LNCaP clone FGC (cell line): ENCODE results near the gene DLGAP1.

ENCODE experiments used
- DNase-seq: peaks from one replicate; pipeline ENCODE4 v3.0.0-alpha.2; 2011; ENCODE audit warnings: low read depth
- H3K4me3 ChIP-seq: 2 replicates; pipeline ENCODE4 v1.5.1; 2011; ENCODE audit warnings: mild to moderate bottlenecking, low read depth, low read length, control low read depth
- CTCF ChIP-seq: IDR thresholded peaks from 2 replicates; pipeline ENCODE4 v1.5.1; 2012; ENCODE audit warnings: mild to moderate bottlenecking; ENCODE audit not compliant: control insufficient read depth, insufficient read depth; ENCODE audit errors: extremely low read depth

Gene DLGAP1

GRCh38 chr18:3578621-3579020 lies 876.5 kb downstream of the DLGAP1 start:
- no peak for DNase-seq
- H3K4me3 ChIP-seq = no peak overlapping the region
- no peak for TF ChIP-seq CTCF

GRCh38 chr18:3577281-3577855 lies 877.7 kb downstream of the DLGAP1 start:
- TF ChIP-seq CTCF = no peak

GRCh38 chr18:3572761-3573160 lies 882.3 kb downstream of the DLGAP1 start:
- TF ChIP-seq CTCF = no peak
- DNase-seq = no peak
- no peak overlapping the region for H3K4me3 ChIP-seq

More at GRCh38 chr18:3577281-3577855, 877.7 kb downstream of the DLGAP1 start:
- DNase-seq = no peak
- H3K4me3 ChIP-seq = no peak overlapping the region

GRCh38 chr18:3566851-3567250 lies 888.3 kb downstream of the DLGAP1 start:
- no peak overlapping the region for H3K4me3 ChIP-seq
- DNase-seq = no peak
- no peak for TF ChIP-seq CTCF

- H3K4me3 ChIP-seq = no peak overlapping the region
- no peak for DNase-seq
- TF ChIP-seq CTCF = no peak
These were observed 894.4 kb downstream of the DLGAP1 start for GRCh38 chr18:3560755-3561154.

- no peak for DNase-seq
- no peak overlapping the region for H3K4me3 ChIP-seq
- no peak for TF ChIP-seq CTCF
These were observed 900.2 kb downstream of the DLGAP1 start for GRCh38 chr18:3554811-3555427.
